ENCODE results near the gene SULT6B1. TPM values are rescaled to one million over a fixed set of nuclear protein-coding genes. Genes with fewer than 3 reads are reported as not detected.

Gene SULT6B1
- total RNA-seq, 1 experiment from 2014 or later: not detected

GRCh38 chr2:37164757-37165156, 23.7 kb downstream of the SULT6B1 start:
- no peak for TF ChIP-seq CTCF (conservative IDR thresholded peaks at IDR 0.05)
- H3K36me3 Mint-ChIP-seq (ENCODE audit: insufficient read depth in 1 of 3, low read depth in 3 of 3): peaks cover 14 to 32% (median 16%) of the 10 kb centered on the region in 3 experiments
- Histone ChIP-seq H3K4me2 (ENCODE audit: insufficient read depth, insufficient read length, low read length) (no peak overlapping the region), H3K18ac (ENCODE audit: insufficient read length, low read depth, low read length) (no peak overlapping the region), H3K4ac (ENCODE audit: low read depth, low read length) (no peak overlapping the region), H3K23me2 (ENCODE audit: insufficient read length, low read depth, low read length, poor library complexity, severe bottlenecking) (no peaks in the 10 kb centered on the region), H3K56ac (ENCODE audit: insufficient read length, low read depth, low read length) (no peak overlapping the region), H3K27me3 (ENCODE audit: insufficient read depth, low read length) (no peaks in the 10 kb centered on the region), H3K79me1 (ENCODE audit: insufficient read depth, low read depth, low read length, poor library complexity, severe bottlenecking) (no peaks in the 10 kb centered on the region), H3K9me3 (ENCODE audit: control insufficient read depth, low read depth, low read length) (no peaks in the 10 kb centered on the region), H2AFZ (ENCODE audit: low read length) (no peak overlapping the region), H2BK12ac (ENCODE audit: insufficient read length, low read depth, low read length) (no peak overlapping the region), H3T11ph (ENCODE audit: low read length) (no peak overlapping the region), H3K4me1 (ENCODE audit: insufficient read depth, low read length) (no peaks in the 10 kb centered on the region), H4K5ac (ENCODE audit: insufficient read length, low read depth, low read length) (no peak overlapping the region), H3K14ac (ENCODE audit: insufficient read depth, low read length) (no peak overlapping the region), H4K20me1 (ENCODE audit: control insufficient read depth, insufficient read depth, insufficient read length) (no peaks in the 10 kb centered on the region), H2BK5ac (ENCODE audit: insufficient read length, low read length) (no peak overlapping the region), H3K9ac (ENCODE audit: extremely low read depth, insufficient read length, low read length) (no peak overlapping the region), H2BK120ac (ENCODE audit: low read depth, low read length, poor library complexity, severe bottlenecking) (no peak overlapping the region), H3K23ac (ENCODE audit: insufficient read length, low read depth, low read length) (no peak overlapping the region), H2AK5ac (ENCODE audit: insufficient read length, low read length) (no peak overlapping the region), H4K8ac (replicated peaks; ENCODE audit: insufficient read length, low read depth, low read length) (no peak overlapping the region), H2BK15ac (ENCODE audit: low read depth, low read length) (no peak overlapping the region), H2BK20ac (ENCODE audit: low read depth, low read length, poor library complexity, severe bottlenecking) (no peak overlapping the region), H3K79me2 (ENCODE audit: insufficient read depth, low read length) (no peaks in the 10 kb centered on the region), H4K91ac (ENCODE audit: insufficient read length, low read depth, low read length) (no peak overlapping the region), H3K27ac (ENCODE audit: insufficient read length, low read depth, low read length) (no peak overlapping the region)
- DNase-seq: no peak
- no CpG with 5 or more reads among the region's 1 CpG for WGBS (ENCODE audit: extremely low coverage, insufficient read length, low lambda C conversion rate)
- no peak overlapping the region for H3K4me3 Mint-ChIP-seq
- no peak overlapping the region for H3K27ac Mint-ChIP-seq
- peaks cover 4 to 8% of the 10 kb centered on the region in 2 experiments; a peak in 3 of 4 replicates for H3K4me1 Mint-ChIP-seq
- no peaks in the 10 kb centered on the region for H3K27me3 Mint-ChIP-seq (ENCODE audit: low read depth)
- H3K9me3 Mint-ChIP-seq: peaks cover 29 to 35% of the 10 kb centered on the region in 2 experiments
